Gastrocnemius medialis (tissue), 4 donors: ENCODE results near the gene ACADVL. TPM values are rescaled to one million over a fixed set of nuclear protein-coding genes. Genes with fewer than 3 reads are reported as not detected.
A peak's percentile ranks its signal among the peaks of the same experiment; 100 is the strongest.

Experiments used
- ATAC-seq, 2 donors: fragments of 150-250 bp; one replicate each; pipeline ENCODE4 v1.9.1; 2016
- DNase-seq, 2 donors: peaks; one replicate each; pipeline ENCODE4 v3.0.0-alpha.2; 2019
- H3K27ac ChIP-seq, 4 donors: fragments of 200-600 bp; sonication (generic); 1 replicate in 1 of 4; 2 replicates in 3 of 4; pipeline ENCODE4 v1.5.1; 2016 to 2018; ENCODE audit warnings: mild to moderate bottlenecking in 2 of 4, moderate library complexity in 1 of 4
- H3K27me3 ChIP-seq, 3 donors: fragments of 200-600 bp; sonication (generic) in 2 of 3; 1 replicate in 1 of 3; 2 replicates in 2 of 3; pipeline versions ENCODE4 v1.5.1 to v1.6.0; 2016 to 2019; ENCODE audit warnings: mild to moderate bottlenecking in 1 of 3, moderate library complexity in 1 of 3
- H3K36me3 ChIP-seq, 2 donors: fragments of 200-600 bp; sonication (generic) in 1 of 2; one replicate each; pipeline ENCODE4 v1.5.1; 2017 to 2018
- H3K4me1 ChIP-seq, 2 donors: fragments of 200-600 bp; sonication (generic) in 1 of 2; one replicate each; pipeline ENCODE4 v1.5.1; 2016 to 2017; ENCODE audit warnings: mild to moderate bottlenecking in 2 of 2
- H3K4me3 ChIP-seq, 4 donors: fragments of 200-600 bp; sonication (generic) in 3 of 4; 1 replicate in 1 of 4; 2 replicates in 3 of 4; pipeline ENCODE4 v1.5.1; 2016 to 2019; ENCODE audit warnings: mild to moderate bottlenecking in 2 of 4
- H3K9me3 ChIP-seq, 3 donors: fragments of 200-600 bp; sonication (generic) in 2 of 3; 1 replicate in 1 of 3; 2 replicates in 2 of 3; pipeline ENCODE4 v1.5.1; 2016 to 2019
- CTCF ChIP-seq, 5 experiments: fragments of 450-650 bp in 3 of 5; fragments of 200-600 bp in 2 of 5; sonication (generic) in 2 of 5; IDR thresholded peaks in 4 of 5; conservative IDR thresholded peaks in 1 of 5; 1 replicate in 4 of 5; 2 replicates in 1 of 5; pipeline ENCODE4 v1.5.1; 2016 to 2019; ENCODE audit warnings: antibody characterized with exemption in 5 of 5, mild to moderate bottlenecking in 3 of 5, moderate library complexity in 3 of 5
- POLR2A ChIP-seq, 2 donors: fragments of 450-650 bp; IDR thresholded peaks; one replicate each; pipeline ENCODE4 v1.6.1; 2017; ENCODE audit warnings: antibody characterized with exemption in 2 of 2, mild to moderate bottlenecking in 2 of 2, moderate library complexity in 2 of 2
- in situ Hi-C, 4 donors: fragments of 200-750 bp; cut with MboI; loops; one replicate each; pipeline versions ENCODE4 v1.15.0 to v1.8.0; 2017; ENCODE audit warnings: low sequenced_read_pairs in 4 of 4
- intact Hi-C: fragments of 100-400 bp; cut with DNase I; formaldehyde crosslinking; loops from one replicate; pipeline ENCODE4 v1.15.1; 2023; ENCODE audit warnings: low total_unique reads
- total RNA-seq, 4 donors: library from RNA; depleted of rRNA; stranded (reverse); fragments of >200 nt; gene quantifications; one replicate each; pipeline versions ENCODE4 v1.1.0 to v1.2.3, GENCODE V29; 2016

The ACADVL gene
- total RNA-seq, 4 donors from 2014 or later = 771 to 1,217 (median 1,086) TPM

GRCh38 chr17:7238420-7239090 lies 18.8 kb downstream of the ACADVL start:
- TF ChIP-seq CTCF (IDR thresholded peaks at IDR 0.05 in 4 of 5, conservative IDR thresholded peaks at IDR 0.05 in 1 of 5) = no peak
- no peak for TF ChIP-seq POLR2A (IDR thresholded peaks at IDR 0.05)
- H3K9me3 ChIP-seq = no peaks in the 10 kb centered on the region
- no peaks in the 10 kb centered on the region for H3K27me3 ChIP-seq
- no peak for ATAC-seq
- H3K4me1 ChIP-seq = peaks cover 36 to 45% of the 10 kb centered on the region in 2 donors
- peak overlapping the region; percentile 78 to 100 (median 98) for H3K4me3 ChIP-seq
- intact Hi-C loops = loop anchor here (5.0 kb wide), 1 partner anchor 604 kb away; no protein-coding TSS in a partner anchor
- DNase-seq = peak in 1 of 2 donors; percentile 45
- peak overlapping the region; percentile 92 to 99 (median 95) for H3K27ac ChIP-seq
- in situ Hi-C loops = no loop called here
- H3K36me3 ChIP-seq = peaks cover 0 to 29% of the 10 kb centered on the region in 2 donors

- peak; percentile 67 to 75 for ATAC-seq
- DNase-seq = peak; percentile 100
- no peaks in the 10 kb centered on the region for H3K9me3 ChIP-seq
- H3K4me1 ChIP-seq = peaks cover 34 to 41% of the 10 kb centered on the region in 2 donors
- in situ Hi-C loops (no loop called here), intact Hi-C loops (loop anchor here (5.0 kb wide), 2 partner anchors 603 to 913 kb away; partner anchors contain the start of gene PER1)
- H3K27ac ChIP-seq = peak within 1 kb of the TSS; percentile 92 to 99 (median 98)
- H3K36me3 ChIP-seq = peaks cover 0 to 34% of the 10 kb centered on the region in 2 donors
- H3K27me3 ChIP-seq = no peaks in the 10 kb centered on the region
- peak within 1 kb of the TSS; percentile 78 to 100 (median 98) for H3K4me3 ChIP-seq
- TF ChIP-seq POLR2A (IDR thresholded peaks at IDR 0.05) (peak; percentile 92 to 93), CTCF (IDR thresholded peaks at IDR 0.05 in 4 of 5, conservative IDR thresholded peaks at IDR 0.05 in 1 of 5) (peak in 2 of 5 experiments; percentile 24 to 59)
These were observed 19.6 kb downstream of the ACADVL start, which contains the start of gene PHF23 for GRCh38 chr17:7239091-7240027. PHF23 (minus strand) TSS chr17:7239457; CDS start chr17:7239279, 178 bp downstream.

- DNase-seq = no peak
These were observed 20.6 kb downstream of the ACADVL start for GRCh38 chr17:7240375-7240774.

More at GRCh38 chr17:7240375-7240774, 20.6 kb downstream of the ACADVL start:
- Histone ChIP-seq H3K27ac (peak overlapping the region; percentile 92 to 99 (median 98)), H3K4me3 (peak overlapping the region; percentile 49 to 99 (median 80)), H3K27me3 (no peaks in the 10 kb centered on the region), H3K36me3 (peaks cover 0 to 40% of the 10 kb centered on the region in 2 donors), H3K4me1 (peaks cover 26 to 33% of the 10 kb centered on the region in 2 donors), H3K9me3 (no peaks in the 10 kb centered on the region)
- TF ChIP-seq POLR2A (IDR thresholded peaks at IDR 0.05) (no peak), CTCF (IDR thresholded peaks at IDR 0.05 in 4 of 5, conservative IDR thresholded peaks at IDR 0.05 in 1 of 5) (no peak)
- in situ Hi-C loops (no loop called here), intact Hi-C loops (loop anchor here (5.0 kb wide), 1 partner anchor 912 kb away; the partner anchor contains the start of gene PER1)
- no peak for ATAC-seq
